ENCODE data around the gene CCDC33.

Gene CCDC33

DNA sequence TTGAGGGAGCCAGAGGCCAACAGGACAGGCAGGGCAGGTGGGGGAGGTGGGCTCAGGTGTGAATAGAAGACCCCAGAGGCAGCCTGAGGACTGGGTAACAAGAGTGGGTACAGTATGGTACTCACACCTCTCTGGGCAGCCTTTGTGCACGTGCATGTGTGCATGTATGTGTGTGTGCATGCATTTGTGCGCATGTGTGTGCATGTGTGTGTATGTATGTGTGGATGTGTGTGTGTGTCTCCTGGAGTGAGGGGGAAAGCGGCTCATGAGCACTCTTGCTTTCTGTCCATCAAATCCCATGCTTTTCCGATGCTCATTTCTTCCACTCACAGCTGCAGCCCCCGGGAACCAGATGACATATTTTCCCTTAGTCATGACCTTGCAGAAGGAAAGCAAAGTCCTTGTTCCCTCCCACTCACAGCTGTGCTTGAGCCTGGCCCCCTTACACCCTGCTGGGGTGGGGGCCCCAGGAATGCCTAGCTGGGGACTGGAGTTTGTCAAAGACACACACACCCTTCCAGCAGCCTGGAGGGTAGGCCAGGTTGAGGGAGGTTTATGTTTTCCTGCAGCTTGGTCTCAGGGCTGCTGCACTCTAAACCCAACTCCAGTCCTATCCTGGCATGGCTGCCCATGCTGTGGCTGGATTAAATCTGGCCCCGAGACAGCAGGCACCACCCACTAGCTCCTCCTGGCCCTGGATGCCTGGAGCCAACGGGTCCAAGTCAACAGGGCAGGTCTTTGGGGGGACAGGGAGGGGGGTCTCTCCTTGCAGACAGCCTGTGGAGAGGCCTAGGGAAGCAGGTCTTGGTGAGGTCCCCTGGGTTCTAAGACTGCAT lies 22.5 kb downstream of the CCDC33 start:
- DNase-seq (ENCODE audit: low read depth) = no peak

GRCh38 chr15:74259292-74259648 lies 23.1 kb downstream of the CCDC33 start:
- no peak for DNase-seq (ENCODE audit: low read depth)

DNA sequence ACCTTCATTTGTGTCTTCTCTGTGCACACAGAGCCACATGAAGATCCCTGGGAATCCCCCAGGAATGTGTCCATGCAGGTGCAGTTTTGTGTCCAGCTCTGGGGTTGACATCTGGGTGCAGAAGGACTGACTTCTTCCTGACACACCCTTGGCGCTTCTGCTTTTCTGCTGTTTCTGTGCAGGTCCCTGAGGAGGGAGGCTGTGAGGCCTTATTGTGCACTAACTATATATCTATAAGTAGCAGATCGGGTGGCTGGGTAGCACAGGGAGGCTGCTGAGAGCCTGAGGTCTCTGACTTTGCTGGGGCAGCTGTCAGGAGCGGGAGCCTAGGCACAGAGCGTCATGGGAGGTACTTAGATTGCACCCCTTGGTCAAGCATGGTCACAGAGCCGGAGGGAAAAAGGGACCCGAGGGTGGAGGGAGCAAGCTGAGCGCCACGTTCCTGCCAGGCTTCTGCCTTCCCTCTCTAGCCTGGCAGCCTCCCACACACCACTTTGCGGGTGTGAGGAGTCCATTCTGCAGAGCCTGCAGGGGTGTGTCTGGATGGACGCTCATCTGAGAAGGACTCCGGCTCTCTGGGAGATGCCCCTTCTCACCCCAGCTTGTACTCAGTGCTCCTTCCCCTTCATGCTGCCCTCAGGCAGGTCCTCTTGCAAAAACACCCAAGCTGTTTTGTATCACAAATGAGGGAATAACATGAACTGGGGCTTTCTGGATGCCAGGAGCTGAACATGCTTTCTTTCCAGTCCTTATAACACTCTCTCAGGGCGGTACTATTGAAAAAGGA lies 23.9 kb downstream of the CCDC33 start:
- no peak for DNase-seq (ENCODE audit: low read depth)

DNA sequence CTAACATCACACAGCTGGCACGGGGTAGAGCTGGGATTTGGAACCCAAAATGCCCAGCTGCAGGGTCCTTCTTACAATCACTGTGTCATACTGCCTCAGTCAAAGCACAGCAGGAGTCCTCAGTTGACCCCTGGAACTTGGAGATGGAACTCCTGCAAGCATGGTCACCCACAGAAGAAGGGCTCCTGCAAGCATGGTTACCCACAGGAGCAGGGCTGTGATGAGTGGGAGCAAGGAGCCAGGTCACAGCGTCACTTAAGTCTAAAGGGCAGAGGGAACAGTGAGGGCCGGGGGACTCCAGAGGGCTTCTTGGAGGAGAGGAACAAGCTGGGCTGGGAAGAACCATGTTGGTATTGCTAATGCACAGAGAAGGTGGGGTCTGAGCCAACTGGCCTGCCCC lies 24.9 kb downstream of the CCDC33 start:
- no peak for DNase-seq (ENCODE audit: low read depth)

DNA sequence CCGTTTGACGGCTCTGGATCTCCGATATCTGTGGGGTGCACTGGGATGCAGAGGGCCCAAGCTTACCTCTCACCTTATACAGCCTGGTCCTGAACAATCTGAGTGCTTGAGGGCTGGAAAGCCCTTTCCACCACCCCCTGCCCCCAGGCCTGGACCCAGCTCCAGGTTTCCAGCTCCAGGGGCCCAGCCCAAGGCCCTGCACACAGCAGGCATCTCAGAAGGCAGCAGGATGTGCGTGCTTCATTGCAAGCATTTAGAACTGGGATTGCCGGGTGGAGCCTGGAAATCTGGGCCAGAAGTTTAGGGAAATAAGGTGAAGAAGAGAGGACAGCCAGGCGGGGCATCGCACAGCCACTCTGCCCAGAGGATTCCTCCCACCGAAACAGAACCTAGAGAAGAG lies 25.6 kb downstream of the CCDC33 start:
- no peak for DNase-seq (ENCODE audit: low read depth)

DNA sequence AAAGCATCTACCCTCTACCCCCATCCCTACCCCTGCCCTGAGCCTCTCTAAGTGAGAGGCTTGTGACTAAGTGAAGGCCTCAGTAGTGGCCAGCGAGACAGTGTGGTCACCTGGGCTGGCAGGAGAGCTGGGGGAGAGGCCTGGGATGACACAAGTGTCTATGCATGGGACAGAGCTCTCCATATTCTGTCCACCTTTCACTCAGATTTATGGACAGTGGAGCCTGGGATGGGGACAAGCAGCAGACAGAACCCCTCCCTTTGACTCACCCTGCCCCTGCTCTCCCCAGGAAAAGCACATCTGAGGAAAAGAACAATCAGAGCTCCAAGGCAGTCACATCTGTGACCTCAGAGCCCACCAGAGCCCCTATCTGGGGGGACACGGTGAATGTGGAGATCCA lies 26.0 kb downstream of the CCDC33 start:
- DNase-seq (ENCODE audit: low read depth) = no peak

- DNase-seq (ENCODE audit: low read depth) = no peak
Observed at GRCh38 chr15:74262625-74263024, 26.5 kb downstream of the CCDC33 start.

GRCh38 chr15:74263466-74263865 lies 27.3 kb downstream of the CCDC33 start:
- no peak for DNase-seq (ENCODE audit: low read depth)

GRCh38 chr15:74264081-74264501 lies 28.0 kb downstream of the CCDC33 start:
- no peak for DNase-seq (ENCODE audit: low read depth)

GRCh38 chr15:74265046-74265639 lies 29.0 kb downstream of the CCDC33 start:
- no peak for DNase-seq (ENCODE audit: low read depth)

GRCh38 chr15:74268020-74268419 lies 31.9 kb downstream of the CCDC33 start:
- DNase-seq (ENCODE audit: low read depth) = no peak

- DNase-seq (ENCODE audit: low read depth) = no peak
Observed at GRCh38 chr15:74269362-74270035, 33.4 kb downstream of the CCDC33 start.

- no peak for DNase-seq (ENCODE audit: low read depth)
Observed at GRCh38 chr15:74270155-74270554, 34.0 kb downstream of the CCDC33 start.

- DNase-seq (ENCODE audit: low read depth) = no peak
Observed at GRCh38 chr15:74270854-74271520, 34.9 kb downstream of the CCDC33 start.

GRCh38 chr15:74272812-74273211 lies 36.7 kb downstream of the CCDC33 start:
- no peak for DNase-seq (ENCODE audit: low read depth)

GRCh38 chr15:74274470-74275038 lies 38.4 kb downstream of the CCDC33 start:
- no peak for DNase-seq (ENCODE audit: low read depth)

GRCh38 chr15:74275957-74276356 lies 39.8 kb downstream of the CCDC33 start:
- DNase-seq (ENCODE audit: low read depth) = no peak

- DNase-seq (ENCODE audit: low read depth) = no peak
Observed at GRCh38 chr15:74276560-74276959, 40.4 kb downstream of the CCDC33 start.

DNA sequence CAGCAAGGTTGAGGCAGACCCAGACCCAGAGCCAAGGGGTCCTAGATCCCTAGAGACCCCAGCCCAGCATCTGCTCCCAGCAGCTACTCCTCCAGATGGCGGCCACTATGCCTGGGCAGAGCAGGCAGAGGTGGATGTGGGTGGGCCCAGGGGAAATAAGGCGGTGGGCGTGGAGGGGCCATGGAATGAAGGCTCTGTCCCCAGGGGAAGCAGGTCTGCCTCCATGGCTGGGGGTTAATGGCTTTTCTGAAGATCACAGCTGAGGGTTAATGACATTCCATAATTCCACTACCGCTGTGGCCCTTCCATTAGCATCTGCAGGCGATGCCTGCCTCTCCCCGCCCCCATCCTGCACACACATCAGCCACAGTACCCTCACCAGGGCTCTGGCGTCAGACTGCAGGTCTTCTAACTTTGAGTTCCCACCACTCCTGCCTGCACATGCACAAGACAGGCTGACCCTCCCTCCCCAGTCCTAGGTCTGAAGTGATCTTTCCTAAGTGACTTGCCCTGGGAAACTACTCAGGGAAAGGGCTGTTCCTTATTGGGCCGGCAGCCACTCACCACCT lies 41.2 kb downstream of the CCDC33 start:
- DNase-seq (ENCODE audit: low read depth) = no peak

DNA sequence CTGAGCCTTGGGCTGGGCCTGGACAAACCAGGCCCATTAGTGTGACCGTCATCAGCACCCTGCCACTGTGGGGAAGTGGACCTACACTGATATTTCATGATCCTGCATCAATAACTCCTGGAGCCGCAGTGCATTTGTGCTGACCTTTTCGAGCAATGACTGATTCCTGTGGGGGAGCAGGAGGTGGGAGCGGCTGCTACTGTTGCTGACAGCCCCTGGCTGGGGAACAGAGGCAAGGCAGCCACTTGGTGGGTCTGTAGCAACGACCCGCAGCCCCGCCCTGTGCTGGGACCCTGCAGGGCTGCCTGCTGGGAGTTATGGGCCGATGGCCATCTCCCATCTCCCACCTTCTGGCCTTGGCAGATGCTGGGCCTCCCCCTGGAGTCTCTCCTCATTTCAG lies 42.1 kb downstream of the CCDC33 start:
- DNase-seq (ENCODE audit: low read depth) = no peak
